ENCODE results near the gene SEC61B. TPM values are rescaled to one million over a fixed set of nuclear protein-coding genes. Genes with fewer than 3 reads are reported as not detected.

The SEC61B gene
- total RNA-seq: 100 to 1,000 TPM; 102 to 110 TPM
- long read RNA-seq, transcript SEC61B-201 (4 exons, 545 nt): major isoform, 101 of 101 reads
- long read RNA-seq, partial matches to known transcripts: 0 of 101 reads
- long read RNA-seq, other reads (novel, unspliced or antisense): 0 of 101 reads

GRCh38 chr9:99221621-99222415 lies at the start of gene SEC61B, which contains the start of gene ALG2:
Gene SEC61B (plus strand): TSS chr9:99222282. CDS start chr9:99222364, 82 bp downstream.
Gene ALG2 (minus strand): TSS chr9:99221942. CDS start chr9:99221894, 48 bp downstream.
- intact Hi-C loops (cut with DNase I, micrococcal nuclease): no loop called here
- peak; percentile 96 for ATAC-seq
- DNase-seq: peak; percentile 94 to 98

- intact Hi-C loops (cut with DNase I, micrococcal nuclease): no loop called here
- ATAC-seq: peak; percentile 92
- no peak for DNase-seq
Measured at GRCh38 chr9:99173570-99174504, 48.2 kb upstream of the SEC61B start.

- no peak for DNase-seq
- intact Hi-C loops (cut with DNase I, micrococcal nuclease): no loop called here
- ATAC-seq: no peak
Measured at GRCh38 chr9:99176527-99177013, 45.5 kb upstream of the SEC61B start.

- ATAC-seq (no peak), DNase-seq (no peak)
- intact Hi-C loops (cut with DNase I, micrococcal nuclease): no loop called here
Measured at GRCh38 chr9:99177576-99178366, 44.3 kb upstream of the SEC61B start.

GRCh38 chr9:99178912-99179872 lies 42.9 kb upstream of the SEC61B start:
- DNase-seq (no peak), ATAC-seq (no peak)
- intact Hi-C loops (cut with DNase I, micrococcal nuclease): no loop called here

GRCh38 chr9:99180199-99180598 lies 41.9 kb upstream of the SEC61B start:
- ATAC-seq (no peak), DNase-seq (no peak)
- intact Hi-C loops (cut with DNase I, micrococcal nuclease): loop anchor here in 1 of 2 donors (10.0 kb wide), 1 partner anchor 1035 kb away; no protein-coding TSS in a partner anchor

- DNase-seq: no peak
- intact Hi-C loops (cut with DNase I, micrococcal nuclease): loop anchor here in 1 of 2 donors (10.0 kb wide), 1 partner anchor 1034 kb away; no protein-coding TSS in a partner anchor
Measured at GRCh38 chr9:99180662-99181061, 41.4 kb upstream of the SEC61B start.

GRCh38 chr9:99181206-99181605 lies 40.9 kb upstream of the SEC61B start:
- ATAC-seq (no peak), DNase-seq (no peak)
- intact Hi-C loops (cut with DNase I, micrococcal nuclease): loop anchor here in 1 of 2 donors (10.0 kb wide), 1 partner anchor 1034 kb away; no protein-coding TSS in a partner anchor

More at GRCh38 chr9:99180662-99181061, 41.4 kb upstream of the SEC61B start:
- no peak for ATAC-seq

- DNase-seq (no peak), ATAC-seq (no peak)
- intact Hi-C loops (cut with DNase I, micrococcal nuclease): loop anchor here in 1 of 2 donors (10.0 kb wide), 1 partner anchor 1033 kb away; no protein-coding TSS in a partner anchor
Measured at GRCh38 chr9:99181621-99182020, 40.5 kb upstream of the SEC61B start.

- DNase-seq (no peak), ATAC-seq (no peak)
- intact Hi-C loops (cut with DNase I, micrococcal nuclease): loop anchor here in 1 of 2 donors (10.0 kb wide), 1 partner anchor 1032 kb away; no protein-coding TSS in a partner anchor
Measured at GRCh38 chr9:99182356-99182755, 39.7 kb upstream of the SEC61B start.

GRCh38 chr9:99183616-99184015 lies 38.5 kb upstream of the SEC61B start:
- DNase-seq (no peak), ATAC-seq (no peak)
- intact Hi-C loops (cut with DNase I, micrococcal nuclease): loop anchor here in 1 of 2 donors (10.0 kb wide), 1 partner anchor 1031 kb away; no protein-coding TSS in a partner anchor

GRCh38 chr9:99184110-99184474 lies 38.0 kb upstream of the SEC61B start:
- no peak for ATAC-seq
- intact Hi-C loops (cut with DNase I, micrococcal nuclease): loop anchor here in 1 of 2 donors (10.0 kb wide), 1 partner anchor 1031 kb away; no protein-coding TSS in a partner anchor
- no peak for DNase-seq

GRCh38 chr9:99184475-99185347 lies 37.4 kb upstream of the SEC61B start:
- peak; percentile 95 for ATAC-seq
- intact Hi-C loops (cut with DNase I, micrococcal nuclease): loop anchor here in 1 of 2 donors (10.0 kb wide), 1 partner anchor 1030 kb away; no protein-coding TSS in a partner anchor

GRCh38 chr9:99185348-99185632 lies 36.8 kb upstream of the SEC61B start:
- intact Hi-C loops (cut with DNase I, micrococcal nuclease): loop anchor here in 1 of 2 donors (10.0 kb wide), 1 partner anchor 1030 kb away; no protein-coding TSS in a partner anchor
- ATAC-seq: no peak
- DNase-seq: no peak

More at GRCh38 chr9:99184475-99185347, 37.4 kb upstream of the SEC61B start:
- peak; percentile 72 to 84 for DNase-seq

GRCh38 chr9:99185934-99186333 lies 36.1 kb upstream of the SEC61B start:
- ATAC-seq (no peak), DNase-seq (no peak)
- intact Hi-C loops (cut with DNase I, micrococcal nuclease): loop anchor here in 1 of 2 donors (10.0 kb wide), 1 partner anchor 1029 kb away; no protein-coding TSS in a partner anchor

- ATAC-seq (no peak), DNase-seq (no peak)
- intact Hi-C loops (cut with DNase I, micrococcal nuclease): loop anchor here in 1 of 2 donors (10.0 kb wide), 1 partner anchor 1027 kb away; no protein-coding TSS in a partner anchor
Measured at GRCh38 chr9:99187311-99187710, 34.8 kb upstream of the SEC61B start.
